Activated B cell treated with CpG ODN at 0.5 μM for 24 hours (primary cell): ENCODE measurements around the gene HDAC9. TPM values are rescaled to one million over a fixed set of nuclear protein-coding genes. Genes with fewer than 3 reads are reported as not detected.

Source experiments
- ATAC-seq: fragments of 200-7000 bp; cut with Tn5 transposase; one replicate; pipeline ENCODE4 v1.10.0; 2021; ENCODE audit warnings: low read depth, mild to moderate bottlenecking, moderate library complexity
- CTCF ChIA-PET: fragments of 350-600 bp; sonication (Branson Sonifier 250); formaldehyde crosslinking; loops from one replicate; lab custom pipeline; 2021; ENCODE audit warnings: antibody characterized with exemption; lab: Charles Lee
- POLR2A ChIA-PET: fragments of 350-600 bp; sonication (Branson Sonifier 250); formaldehyde crosslinking; loops from one replicate; lab custom pipeline; 2021; ENCODE audit warnings: antibody characterized with exemption; lab: Charles Lee
- DNase-seq: peaks from one replicate; pipeline ENCODE4 v3.0.0; 2022
- H3K27ac Mint-ChIP-seq: one replicate; pipeline ENCODE4 v1.8.0; 2020; ENCODE audit warnings: mixed read lengths
- H3K27me3 Mint-ChIP-seq: one replicate; pipeline ENCODE4 v1.8.0; 2021; ENCODE audit warnings: mixed read lengths
- H3K36me3 Mint-ChIP-seq: one replicate; pipeline ENCODE4 v1.8.0; 2021; ENCODE audit warnings: low read depth, mixed read lengths
- H3K4me1 Mint-ChIP-seq: one replicate; pipeline ENCODE4 v1.8.0; 2021; ENCODE audit warnings: mixed read lengths
- H3K4me3 Mint-ChIP-seq: one replicate; pipeline ENCODE4 v1.8.0; 2020; ENCODE audit warnings: mild to moderate bottlenecking, mixed read lengths
- H3K9me3 Mint-ChIP-seq: one replicate; pipeline ENCODE4 v1.8.0; 2020; ENCODE audit warnings: mixed read lengths
- intact Hi-C: fragments of 100-400 bp; cut with micrococcal nuclease; formaldehyde crosslinking; loops from one replicate; pipeline ENCODE4 v1.15.1; 2024
- total RNA-seq: library from RNA; stranded (reverse); gene quantifications from 2 replicates; pipeline ENCODE4 v1.2.3, GENCODE V29; 2022
- TF ChIP-seq, protein P1 (sequence below): fragments of 200-600 bp; IDR thresholded peaks from one replicate; pipeline ENCODE4 v1.8.0; 2022; ENCODE audit warnings: antibody characterized with exemption, mild to moderate bottlenecking

Gene HDAC9
- total RNA-seq, 1 donor from 2014 or later, result 149 TPM

DNA sequence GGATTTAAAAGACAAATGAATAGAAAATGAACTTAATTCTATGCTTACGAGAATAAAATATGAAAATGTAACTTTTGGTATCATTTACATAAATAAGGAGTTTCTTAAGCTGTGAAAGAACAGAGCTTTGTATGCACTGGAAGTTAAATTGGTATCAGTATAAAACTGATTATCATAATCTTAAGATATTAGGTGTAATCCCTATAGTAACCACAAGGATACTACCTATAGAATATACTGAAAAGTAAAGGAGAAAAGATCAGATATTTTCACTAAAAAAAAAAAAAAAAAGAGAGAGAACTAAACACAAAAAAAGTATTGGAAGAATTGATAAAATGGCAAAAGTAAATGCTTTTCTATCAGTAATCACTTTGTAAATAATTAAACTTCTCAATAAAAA, 521.8 kb downstream of the HDAC9 start:
- TF ChIP-seq, protein P1, sequence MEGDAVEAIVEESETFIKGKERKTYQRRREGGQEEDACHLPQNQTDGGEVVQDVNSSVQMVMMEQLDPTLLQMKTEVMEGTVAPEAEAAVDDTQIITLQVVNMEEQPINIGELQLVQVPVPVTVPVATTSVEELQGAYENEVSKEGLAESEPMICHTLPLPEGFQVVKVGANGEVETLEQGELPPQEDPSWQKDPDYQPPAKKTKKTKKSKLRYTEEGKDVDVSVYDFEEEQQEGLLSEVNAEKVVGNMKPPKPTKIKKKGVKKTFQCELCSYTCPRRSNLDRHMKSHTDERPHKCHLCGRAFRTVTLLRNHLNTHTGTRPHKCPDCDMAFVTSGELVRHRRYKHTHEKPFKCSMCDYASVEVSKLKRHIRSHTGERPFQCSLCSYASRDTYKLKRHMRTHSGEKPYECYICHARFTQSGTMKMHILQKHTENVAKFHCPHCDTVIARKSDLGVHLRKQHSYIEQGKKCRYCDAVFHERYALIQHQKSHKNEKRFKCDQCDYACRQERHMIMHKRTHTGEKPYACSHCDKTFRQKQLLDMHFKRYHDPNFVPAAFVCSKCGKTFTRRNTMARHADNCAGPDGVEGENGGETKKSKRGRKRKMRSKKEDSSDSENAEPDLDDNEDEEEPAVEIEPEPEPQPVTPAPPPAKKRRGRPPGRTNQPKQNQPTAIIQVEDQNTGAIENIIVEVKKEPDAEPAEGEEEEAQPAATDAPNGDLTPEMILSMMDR, result no peak
- ChIA-PET POLR2A (no interaction called here), CTCF (no interaction called here)
- peaks cover 7% of the 10 kb centered on the region for H3K9me3 Mint-ChIP-seq
- no peaks in the 10 kb centered on the region for H3K4me1 Mint-ChIP-seq
- no peak for DNase-seq
- intact Hi-C loops, result no loop called here
- no peaks in the 10 kb centered on the region for H3K36me3 Mint-ChIP-seq
- H3K27me3 Mint-ChIP-seq, result peaks cover 9% of the 10 kb centered on the region
- H3K4me3 Mint-ChIP-seq, result no peak overlapping the region
- no peak for ATAC-seq
- H3K27ac Mint-ChIP-seq, result no peak overlapping the region

DNA sequence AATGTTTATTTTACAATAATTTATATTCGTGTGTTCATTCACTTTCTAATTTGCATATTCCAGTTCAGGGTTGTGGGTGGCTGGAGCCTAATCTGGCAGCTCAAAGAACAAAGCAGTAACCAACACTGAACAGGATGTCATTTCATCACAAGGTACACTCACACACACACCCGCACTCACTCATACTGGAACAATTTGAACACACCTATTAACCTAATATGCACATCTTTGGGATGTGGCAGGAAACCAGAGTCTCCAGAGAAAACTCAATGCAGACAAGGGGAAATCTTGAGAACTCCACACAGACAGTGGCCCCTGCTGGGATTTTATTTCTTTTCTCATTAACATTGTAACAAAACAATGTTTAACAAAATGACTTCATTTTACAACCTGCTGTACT, 524.5 kb downstream of the HDAC9 start:
- intact Hi-C loops, result no loop called here
- ChIA-PET POLR2A (no interaction called here), CTCF (no interaction called here)
- Mint-ChIP-seq H3K4me1 (no peaks in the 10 kb centered on the region), H3K27ac (no peak overlapping the region), H3K27me3 (peaks cover 9% of the 10 kb centered on the region), H3K4me3 (no peak overlapping the region), H3K9me3 (peaks cover 7% of the 10 kb centered on the region), H3K36me3 (no peaks in the 10 kb centered on the region)
- TF ChIP-seq, protein P1, result no peak
- DNase-seq (no peak), ATAC-seq (no peak)

DNA sequence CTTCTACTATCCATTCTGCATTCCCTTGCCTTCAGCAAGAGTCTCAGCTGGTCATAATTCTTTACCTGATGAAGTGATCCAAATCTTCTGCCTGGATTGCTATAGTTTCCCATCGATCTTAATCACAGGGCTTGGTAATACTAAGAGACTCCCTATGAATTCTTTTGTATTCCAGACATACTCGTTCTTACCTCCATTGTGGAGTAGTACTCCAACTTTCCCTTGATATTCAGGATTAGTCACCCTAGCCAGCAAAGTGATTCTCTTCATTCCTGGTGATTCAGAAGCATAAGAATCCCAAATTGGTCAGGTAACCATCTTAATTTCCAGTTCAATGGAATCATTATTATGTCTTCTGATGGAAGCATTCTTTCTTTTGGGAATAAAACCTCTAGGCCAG, 525.2 kb downstream of the HDAC9 start:
- Mint-ChIP-seq H3K9me3 (peaks cover 7% of the 10 kb centered on the region), H3K4me3 (no peak overlapping the region), H3K27ac (no peak overlapping the region), H3K27me3 (peaks cover 9% of the 10 kb centered on the region), H3K4me1 (no peaks in the 10 kb centered on the region), H3K36me3 (no peaks in the 10 kb centered on the region)
- intact Hi-C loops, result no loop called here
- TF ChIP-seq, protein P1, result no peak
- ChIA-PET POLR2A (no interaction called here), CTCF (no interaction called here)
- DNase-seq (no peak), ATAC-seq (no peak)

DNA sequence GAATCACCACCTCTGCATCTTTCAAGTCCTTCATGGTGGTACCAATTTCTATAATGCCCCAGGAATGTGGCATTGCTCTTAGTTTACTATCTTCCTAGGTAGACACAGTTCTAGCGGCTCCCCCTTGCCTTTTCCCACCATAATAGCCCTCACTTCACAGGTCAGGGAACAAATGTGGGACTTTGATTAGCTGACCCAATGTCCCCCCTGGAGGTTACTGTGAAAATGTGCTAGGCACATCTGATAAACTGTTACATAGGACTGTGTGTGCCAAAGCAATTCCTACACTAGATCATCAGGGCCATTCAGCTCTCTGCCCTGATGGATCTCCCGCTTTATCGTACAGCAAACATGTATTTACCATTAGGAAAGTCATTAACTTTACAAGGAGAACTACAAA, 527.9 kb downstream of the HDAC9 start:
- ATAC-seq, result no peak
- H3K27me3 Mint-ChIP-seq, result peaks cover 8% of the 10 kb centered on the region
- intact Hi-C loops, result no loop called here

GRCh38 chr7:19024261-19024660, 528.7 kb downstream of the HDAC9 start:
- no peaks in the 10 kb centered on the region for H3K9me3 Mint-ChIP-seq
- ATAC-seq, result no peak
- H3K27ac Mint-ChIP-seq, result no peak overlapping the region
- TF ChIP-seq, protein P1, result no peak
- intact Hi-C loops, result no loop called here
- CTCF ChIA-PET, result no interaction called here
- H3K4me1 Mint-ChIP-seq, result no peaks in the 10 kb centered on the region
- H3K27me3 Mint-ChIP-seq, result peaks cover 4% of the 10 kb centered on the region
- DNase-seq, result no peak
- H3K36me3 Mint-ChIP-seq, result no peaks in the 10 kb centered on the region
- H3K4me3 Mint-ChIP-seq, result no peak overlapping the region
- POLR2A ChIA-PET, result no interaction called here

More for the DNA sequence above, 527.9 kb downstream of the HDAC9 start:
- no peak for DNase-seq
- H3K4me1 Mint-ChIP-seq, result no peaks in the 10 kb centered on the region
- peaks cover under 1% of the 10 kb centered on the region for H3K9me3 Mint-ChIP-seq
- TF ChIP-seq, protein P1, result no peak
- ChIA-PET CTCF (no interaction called here), POLR2A (no interaction called here)
- H3K4me3 Mint-ChIP-seq, result no peak overlapping the region
- H3K27ac Mint-ChIP-seq, result no peak overlapping the region
- no peaks in the 10 kb centered on the region for H3K36me3 Mint-ChIP-seq
